GM21528 (cell line): Measurements from ENCODE around the gene OTOR.

Experiments
- ATAC-seq: cut with Tn5 transposase; IDR thresholded peaks from one replicate; pipeline ENCODE4 v1.9.1; 2021; ENCODE audit warnings: mild to moderate bottlenecking, moderate library complexity; ENCODE audit not compliant: unreplicated experiment, low FRiP score

The OTOR gene

DNA sequence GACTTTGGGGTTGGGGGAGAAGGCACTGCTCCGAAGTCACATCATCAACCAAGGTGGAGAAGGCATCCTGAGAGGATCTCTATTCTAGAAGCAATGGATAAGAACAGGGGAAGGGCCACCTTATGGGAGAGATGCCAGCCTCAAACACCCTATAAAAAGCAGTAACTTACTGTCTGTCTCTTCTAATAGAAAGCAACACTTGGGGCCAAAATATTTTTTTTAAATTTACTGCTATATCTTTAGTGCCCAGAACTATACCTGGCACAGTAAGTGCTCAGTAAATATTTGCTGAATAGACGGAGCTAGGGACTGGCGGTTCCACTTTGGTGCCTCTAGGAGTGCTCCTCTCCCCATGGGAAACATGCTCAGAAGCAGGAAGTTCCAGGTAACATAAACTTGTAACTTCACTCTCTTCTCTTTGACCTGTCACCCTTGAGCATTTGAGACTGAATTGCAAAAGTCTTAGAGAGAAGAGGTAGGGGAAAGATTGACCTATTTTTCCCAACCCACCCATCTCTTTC lies 807 bp upstream of the OTOR start:
- ATAC-seq: no peak

DNA sequence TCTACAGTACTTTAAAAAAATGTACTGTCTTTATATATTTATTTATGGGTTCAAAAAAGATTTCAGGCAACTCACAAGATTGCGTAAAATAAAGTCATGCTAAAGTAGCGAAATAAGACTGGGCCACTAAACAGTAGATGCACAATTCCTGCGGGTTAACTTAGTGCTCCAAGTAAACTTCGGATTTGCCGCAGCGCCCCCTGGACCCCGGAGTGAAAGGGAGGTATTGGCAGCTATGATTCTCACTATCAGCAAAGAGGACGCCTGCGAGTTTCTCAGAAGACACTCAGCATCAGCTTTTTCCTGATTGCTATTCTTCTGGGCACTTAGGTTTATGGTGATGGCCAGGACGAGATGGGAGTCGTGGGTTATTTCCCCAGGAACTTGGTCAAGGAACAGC lies 1.4 kb downstream of the OTOR start:
- no peak for ATAC-seq

DNA sequence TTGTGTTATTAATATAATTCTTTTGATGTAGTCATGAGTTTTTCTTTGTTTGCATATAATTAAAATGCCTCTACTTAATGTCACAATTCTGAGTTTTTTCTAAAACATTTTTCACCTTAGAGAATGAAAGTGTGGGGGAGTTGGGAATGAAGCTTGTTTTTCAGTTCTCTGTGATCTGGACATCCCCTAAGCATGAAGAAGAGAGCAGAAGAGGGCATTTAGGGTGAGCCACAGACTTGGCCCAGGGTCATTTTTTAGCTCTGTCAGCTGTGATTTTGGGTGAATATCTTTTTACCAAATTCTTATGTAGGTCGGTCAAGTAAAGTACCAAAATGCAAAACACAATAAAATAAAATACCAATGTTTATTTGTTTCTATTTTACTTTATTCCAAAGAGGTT lies 3.9 kb downstream of the OTOR start:
- ATAC-seq: no peak

DNA sequence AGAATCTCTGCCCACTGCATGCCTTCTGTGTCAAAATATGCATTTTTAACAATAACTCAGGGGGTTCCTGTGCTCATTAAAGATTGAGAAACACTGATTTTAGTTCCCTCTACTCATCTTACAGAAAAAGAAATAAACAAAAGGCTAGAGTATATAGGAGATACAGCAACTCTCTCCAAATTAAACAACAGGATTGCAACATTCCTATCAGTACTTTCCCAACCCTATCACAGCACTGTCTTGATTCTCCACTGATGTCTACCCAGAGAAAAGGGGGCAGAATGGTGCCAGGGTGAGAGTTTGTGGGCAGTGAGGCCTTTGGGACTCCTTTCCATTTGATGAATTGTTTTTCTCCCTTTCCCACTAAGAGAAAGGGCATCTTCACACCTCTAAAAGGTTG lies 4.7 kb downstream of the OTOR start:
- no peak for ATAC-seq

DNA sequence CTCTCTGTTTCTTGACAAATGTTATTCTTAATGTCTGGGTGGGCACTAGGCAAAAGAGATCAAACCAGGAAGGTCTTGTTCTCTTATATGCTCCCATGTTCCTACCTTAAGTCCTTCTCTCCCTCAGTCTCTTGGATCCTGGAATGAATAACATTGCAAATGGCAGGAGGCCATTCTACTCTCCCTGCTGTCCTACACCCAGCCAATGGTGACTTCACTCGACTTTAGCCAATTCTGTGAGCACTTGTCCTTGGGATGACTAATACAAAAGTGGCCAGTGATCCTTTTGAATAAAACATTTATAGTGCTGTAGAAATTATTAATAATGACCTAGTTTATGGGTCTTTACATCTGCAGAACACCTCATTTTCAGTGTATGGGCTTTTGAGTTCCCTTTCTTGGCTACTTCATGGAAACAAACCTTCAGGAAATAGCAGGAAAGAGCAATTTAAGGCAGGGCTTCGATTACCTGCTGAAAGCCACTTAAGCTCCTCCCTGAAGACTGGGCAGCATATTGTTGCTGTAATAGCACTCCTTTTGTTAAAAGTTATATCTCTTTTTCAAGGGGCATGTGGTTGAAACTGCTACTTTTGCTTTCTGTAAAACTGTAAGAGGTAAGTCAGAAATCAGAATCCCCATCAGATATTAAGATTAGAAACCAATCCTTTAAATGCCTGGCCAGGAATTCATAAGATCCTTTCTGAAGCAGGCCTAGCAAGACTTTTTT lies 10.5 kb downstream of the OTOR start:
- no peak for ATAC-seq

DNA sequence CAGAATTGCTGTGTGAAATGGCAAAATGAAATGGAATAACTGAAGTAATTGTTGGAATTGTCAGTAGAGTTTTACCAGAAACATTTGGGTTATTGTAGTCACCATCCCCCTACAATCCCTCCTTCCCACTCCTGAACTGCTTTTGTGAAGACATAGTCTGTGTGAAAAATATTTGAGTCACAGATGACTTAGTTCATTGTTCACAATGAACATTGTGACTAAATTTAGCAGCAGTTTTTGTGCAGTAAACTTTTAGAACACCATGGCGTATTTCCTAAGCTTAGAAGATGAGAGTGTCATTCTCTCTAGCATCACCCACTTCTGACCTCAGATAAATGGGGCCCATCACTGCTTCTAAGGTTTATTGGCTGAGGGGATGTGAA lies 11.0 kb downstream of the OTOR start:
- ATAC-seq: no peak

DNA sequence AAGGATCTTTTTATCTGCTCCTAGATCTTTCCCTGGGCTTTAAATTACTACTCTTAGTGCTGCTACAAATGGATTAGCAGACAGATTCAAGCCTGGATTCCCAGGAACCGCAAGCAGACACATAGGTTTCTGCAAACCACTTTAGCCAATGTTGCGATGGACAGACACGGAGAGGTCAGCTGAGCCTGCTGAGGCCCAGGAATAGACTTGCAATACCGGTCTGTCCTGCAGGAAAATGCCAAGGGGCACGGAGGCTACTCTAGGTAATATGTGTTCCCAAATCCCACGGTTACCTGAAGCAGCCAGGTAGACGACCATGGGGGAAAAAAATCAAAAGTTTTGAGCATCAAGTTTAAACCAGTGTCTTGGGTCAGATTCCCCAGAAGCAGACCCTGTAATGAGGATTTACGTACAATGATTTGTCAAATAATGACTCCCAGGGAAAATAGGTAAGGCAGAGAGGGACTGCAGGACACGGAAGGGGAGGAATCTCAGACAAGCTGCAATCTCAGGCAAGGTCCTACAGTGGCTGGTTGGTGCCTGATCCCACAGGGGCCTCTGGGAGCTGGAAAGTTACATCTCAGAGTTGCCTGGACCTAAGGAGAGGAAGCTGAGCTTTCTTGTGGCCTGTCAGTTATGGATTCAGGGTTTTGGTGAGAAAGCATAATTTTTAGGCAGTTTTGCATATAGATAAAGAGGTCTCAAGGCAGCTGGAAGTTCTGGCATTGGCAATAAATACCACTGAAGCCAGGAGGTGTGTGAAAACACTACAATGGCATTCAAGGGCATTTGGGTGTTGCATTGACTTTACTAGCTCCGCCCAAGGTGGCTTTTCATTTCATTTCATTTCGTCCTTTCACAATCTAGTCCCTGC lies 12.5 kb downstream of the OTOR start:
- ATAC-seq: no peak

DNA sequence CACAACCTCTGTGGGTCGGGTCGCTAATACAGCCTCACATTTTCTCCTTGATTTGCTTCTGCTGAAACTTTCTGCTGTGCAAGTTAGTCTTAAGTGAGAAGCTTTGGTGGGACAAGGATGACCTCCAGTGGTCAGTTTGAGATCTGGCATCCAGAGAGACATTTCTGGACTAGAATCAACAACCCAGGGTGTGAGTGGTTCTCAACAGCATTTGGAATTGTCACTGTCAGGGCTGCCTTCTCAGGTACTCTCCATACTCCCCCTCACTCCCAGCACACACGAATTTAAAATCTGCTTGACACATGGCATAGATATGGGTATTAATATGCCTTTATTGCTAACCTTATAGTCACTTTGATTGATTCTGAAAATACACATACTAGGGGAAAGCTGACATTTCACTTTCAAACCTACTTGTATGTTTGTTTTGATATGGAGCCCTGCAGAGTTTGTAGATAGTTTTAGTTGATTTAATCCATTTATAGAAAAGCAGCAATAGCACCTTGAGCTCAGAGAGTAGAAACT lies 13.2 kb downstream of the OTOR start:
- no peak for ATAC-seq

DNA sequence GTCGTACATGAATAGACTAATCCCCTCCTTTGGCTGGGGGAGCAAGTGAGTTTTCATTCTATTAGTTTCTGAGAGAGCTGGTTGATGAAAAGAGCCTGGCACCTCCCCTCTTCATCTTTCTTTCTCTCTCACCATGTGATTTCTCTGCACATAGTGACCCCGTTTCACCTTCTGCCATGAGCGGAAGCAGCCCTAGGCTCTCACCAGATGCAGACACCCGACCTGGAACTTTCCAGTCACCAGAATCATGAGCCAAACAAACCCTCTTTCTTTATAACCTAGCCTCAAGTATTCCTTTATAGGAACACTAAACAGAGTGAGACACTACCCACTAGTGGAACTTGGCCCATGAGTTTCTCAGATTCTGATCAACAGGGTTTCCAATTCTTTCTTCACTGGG lies 16.4 kb downstream of the OTOR start:
- ATAC-seq: no peak

DNA sequence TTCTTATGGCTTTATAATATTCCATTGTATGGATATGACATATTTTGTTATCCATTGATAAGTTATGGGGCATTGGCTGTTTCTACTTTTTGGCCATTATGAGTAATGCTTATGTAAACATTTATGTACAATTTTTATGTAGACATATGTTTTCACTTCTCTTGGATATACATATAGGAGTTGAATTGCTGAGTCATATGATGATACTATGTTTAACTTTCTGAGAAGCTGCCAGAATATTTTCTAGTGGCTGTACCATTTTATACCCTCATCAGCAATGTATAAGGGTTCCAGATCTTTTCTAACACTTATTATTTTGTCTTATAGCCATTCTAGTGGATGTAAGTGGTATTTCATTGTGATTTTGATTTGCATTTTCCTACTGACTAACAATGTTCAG lies 23.1 kb downstream of the OTOR start:
- ATAC-seq: no peak

DNA sequence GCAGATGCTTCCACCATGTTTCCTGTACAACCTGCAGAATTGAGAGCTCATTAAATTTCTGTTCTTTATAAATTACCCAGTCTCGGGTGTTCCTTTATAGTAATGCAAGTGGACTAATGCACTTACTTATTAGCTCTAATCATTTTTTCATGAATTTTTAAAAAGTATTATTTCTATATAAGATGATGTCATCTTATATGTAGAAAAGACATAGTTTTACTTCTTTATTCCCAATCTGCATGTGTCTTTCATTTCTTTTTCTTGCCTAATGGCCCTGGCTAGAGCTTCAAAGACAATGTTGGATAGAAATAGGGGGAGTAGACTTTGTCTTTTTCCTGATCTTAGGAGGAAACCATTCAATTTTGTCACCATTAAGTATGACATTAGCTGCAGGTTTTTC lies 27.8 kb downstream of the OTOR start:
- no peak for ATAC-seq

DNA sequence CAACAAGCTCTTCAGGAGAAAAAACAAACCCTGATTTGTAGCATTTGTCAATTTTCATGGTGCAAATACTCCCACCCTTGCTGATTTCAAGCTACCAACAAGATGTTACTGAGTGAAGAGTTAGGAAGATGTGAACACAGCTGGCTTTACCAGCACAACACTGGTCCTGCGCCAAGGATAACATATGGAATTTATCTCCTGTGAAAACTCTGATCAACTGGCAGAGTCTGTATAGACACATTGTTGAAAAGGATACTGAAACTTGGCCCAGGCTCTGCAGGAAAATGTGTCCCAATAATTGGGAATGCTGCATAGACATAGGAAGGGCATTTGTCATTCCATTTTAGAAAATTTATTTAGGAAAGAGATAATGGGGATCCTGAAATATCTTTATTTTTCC lies 29.0 kb downstream of the OTOR start:
- no peak for ATAC-seq

DNA sequence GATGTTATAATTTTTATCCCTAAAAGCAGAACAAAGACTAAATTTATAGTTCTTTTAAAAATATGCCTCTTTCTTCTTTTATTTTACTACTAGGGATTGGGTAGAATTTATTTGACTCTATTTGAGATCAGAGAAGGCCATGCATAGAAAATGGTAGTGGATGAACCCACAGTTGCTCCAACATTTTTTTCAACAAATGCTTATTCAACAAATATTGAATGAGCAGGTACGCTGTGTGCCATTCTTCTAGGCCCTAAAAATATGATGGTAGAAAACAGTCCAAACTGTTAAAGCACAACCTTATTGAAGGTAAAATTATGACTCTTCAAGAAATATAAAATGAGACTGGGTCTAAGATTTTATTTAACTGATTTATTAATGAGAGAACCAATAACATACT lies 30.0 kb downstream of the OTOR start:
- no peak for ATAC-seq

DNA sequence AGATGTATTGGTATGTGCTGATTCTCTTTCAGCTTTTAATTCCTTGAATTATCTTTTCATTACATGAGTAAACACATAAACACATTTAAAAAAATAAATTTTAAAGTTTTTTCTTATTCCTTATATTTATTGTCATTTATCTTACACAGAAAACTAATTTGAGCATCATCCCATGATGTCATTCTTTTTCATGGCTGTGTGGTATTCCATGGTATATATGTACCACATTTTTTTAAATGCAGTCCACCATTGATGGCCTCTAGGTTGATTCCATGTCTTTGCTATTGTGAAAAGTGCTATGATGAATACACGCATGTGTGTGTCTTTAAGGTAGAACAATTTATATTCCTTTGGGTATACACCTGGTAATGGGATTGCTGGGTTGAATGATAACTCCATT lies 33.3 kb downstream of the OTOR start:
- ATAC-seq: no peak

DNA sequence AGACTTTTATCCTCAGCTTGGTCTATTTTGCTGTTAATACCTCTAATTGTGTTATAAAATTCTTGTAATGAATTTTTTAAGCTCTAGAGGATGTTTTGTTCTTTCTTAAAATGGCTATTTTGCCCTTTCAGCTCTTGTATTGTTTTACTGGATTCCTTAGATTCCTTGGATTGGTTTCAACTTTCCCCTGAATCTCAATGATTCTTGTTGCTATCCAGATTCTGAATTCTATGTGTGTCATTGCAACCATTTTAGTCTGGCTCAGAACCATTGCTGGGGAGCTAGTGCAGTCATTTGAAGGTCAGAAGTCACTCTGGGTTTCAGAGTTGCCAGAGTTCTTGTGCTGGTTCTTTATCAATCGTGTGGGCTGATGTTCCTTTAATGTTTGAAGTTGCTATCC lies 37.1 kb downstream of the OTOR start:
- no peak for ATAC-seq
